ENCODE data around the gene CHURC1. TPM values are rescaled to one million over a fixed set of nuclear protein-coding genes. Genes with fewer than 3 reads are reported as not detected.

CHURC1 gene
- total and polyA plus RNA-seq, 2 experiments from 2014 or later = 42.0 to 218 TPM

GRCh38 chr14:64960762-64961276 lies 46.6 kb downstream of the CHURC1 start:
- Histone ChIP-seq H3K79me2 (replicated peaks; ENCODE audit: insufficient read depth) (peaks cover 34% of the 10 kb centered on the region), H3K4me2 (peak overlapping the region; percentile 66; the same call in 1 of the 2 replicates), H3K4me3 (no peak overlapping the region), H2AFZ (no peak overlapping the region), H3K27me3 (ENCODE audit: insufficient read depth) (no peaks in the 10 kb centered on the region), H4K20me1 (replicated peaks; ENCODE audit: insufficient read depth) (no peaks in the 10 kb centered on the region; the same call in none of the 2 replicates), H3K9me2 (ENCODE audit: insufficient read depth) (no peaks in the 10 kb centered on the region), H3K36me3 (ENCODE audit: insufficient read depth) (peaks cover 3% of the 10 kb centered on the region; the same call in 1 of the 2 replicates), H3K4me1 (ENCODE audit: insufficient read depth) (peaks cover 20% of the 10 kb centered on the region), H3K27ac (ENCODE audit: low read depth) (peak overlapping the region; percentile 50), H3F3A (replicated peaks; ENCODE audit: low read depth) (peaks cover 10% of the 10 kb centered on the region)
- Mint-ChIP-seq H3K27ac (no peak overlapping the region; the same call in 1 of the 2 replicates), H3K27me3 (ENCODE audit: insufficient read depth, low read depth, poor library complexity) (peaks cover 3% of the 10 kb centered on the region), H3K36me3 (ENCODE audit: low read depth) (peaks cover 13% of the 10 kb centered on the region), H3K9me3 (no peaks in the 10 kb centered on the region), H3K4me1 (peaks cover 39% of the 10 kb centered on the region), H3K4me3 (no peak overlapping the region)
- DNase-seq (ENCODE audit: low spot score) (peak; percentile 89), ATAC-seq (peak; percentile 79)
- TF ChIP-seq ZNF462 (CRISPR knock-in tag; IDR thresholded peaks at IDR 0.05) (peak; percentile 53; the same call in 1 of the 2 replicates), ZNF331 (CRISPR knock-in tag; IDR thresholded peaks at IDR 0.05; ENCODE audit: low read depth) (no peak), EZH2phosphoT487 (IDR thresholded peaks at IDR 0.05; ENCODE audit: unreplicated experiment) (no peak), JUNB (IDR thresholded peaks at IDR 0.05; ENCODE audit: unreplicated experiment) (no peak), CREB1 (CRISPR knock-in tag; IDR thresholded peaks at IDR 0.05; ENCODE audit: low read depth) (no peak), EZH2 (IDR thresholded peaks at IDR 0.05; ENCODE audit: low read depth, unreplicated experiment) (no peak), REST (IDR thresholded peaks at IDR 0.05; ENCODE audit: unreplicated experiment) (no peak), STAT1 (IDR thresholded peaks at IDR 0.05; ENCODE audit: unreplicated experiment) (no peak), ETS1 (IDR thresholded peaks at IDR 0.05) (no peak), ZNF114 (CRISPR knock-in tag; IDR thresholded peaks at IDR 0.05) (no peak), CTCF (conservative IDR thresholded peaks at IDR 0.05; ENCODE audit: low read depth in 2 of 2) (peak; percentile 61 to 65)
